ENCODE results near the gene KLHL2.
A peak's percentile ranks its signal among the peaks of the same experiment; 100 is the strongest.

KLHL2 gene

DNA sequence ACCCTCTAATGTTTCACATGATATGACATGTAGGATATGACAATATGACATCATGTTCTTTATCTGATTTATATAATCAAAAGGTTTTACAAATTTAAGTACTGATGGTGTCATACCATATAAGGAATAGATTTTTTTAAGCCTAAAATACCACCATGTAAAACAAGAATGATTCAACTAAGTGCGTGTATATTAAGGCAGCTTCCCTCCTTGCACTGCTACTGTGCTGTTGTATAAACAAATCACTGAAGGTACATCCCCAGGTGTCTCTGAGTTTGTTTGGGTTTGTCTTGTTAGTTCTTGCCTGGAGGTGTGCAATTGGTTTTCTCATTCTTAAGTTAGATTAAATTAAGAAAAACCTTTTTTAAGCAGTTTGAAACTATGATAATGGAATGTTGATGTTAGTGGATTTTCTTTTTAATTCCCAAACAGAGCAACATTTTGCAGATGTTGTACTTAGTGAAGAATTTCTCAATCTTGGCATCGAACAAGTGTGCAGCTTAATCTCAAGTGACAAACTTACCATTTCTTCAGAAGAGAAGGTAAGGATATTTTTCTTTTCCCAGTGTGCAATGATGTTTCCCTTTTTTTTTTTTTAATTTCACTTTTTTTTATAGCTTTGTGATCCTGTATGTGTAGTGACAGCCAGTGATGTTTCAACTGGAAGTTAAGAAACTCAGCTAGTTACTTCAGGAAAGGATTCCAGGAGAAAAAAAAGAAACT lies 86.7 kb downstream of the KLHL2 start:
- no peak for DNase-seq

DNA sequence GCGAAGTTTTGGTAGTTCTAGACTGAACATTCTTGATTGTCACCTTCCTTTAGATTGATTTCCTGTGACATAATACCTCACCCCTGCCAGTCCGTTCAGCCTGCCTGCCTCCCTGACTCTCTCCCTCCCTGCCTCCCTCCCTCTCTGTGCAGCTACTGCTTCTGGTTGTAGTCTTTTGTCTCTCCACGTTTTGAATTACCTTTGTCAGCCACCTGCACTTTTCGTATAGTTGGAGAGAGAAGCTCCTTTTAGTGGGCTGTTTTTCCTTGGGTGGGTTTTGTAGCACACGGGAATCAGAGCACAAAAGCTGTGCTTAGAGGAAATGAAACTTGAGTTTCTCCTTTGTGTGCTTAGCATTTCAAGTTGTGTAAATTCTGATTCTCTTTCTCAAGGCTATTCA lies 87.5 kb downstream of the KLHL2 start:
- no peak for DNase-seq

DNA sequence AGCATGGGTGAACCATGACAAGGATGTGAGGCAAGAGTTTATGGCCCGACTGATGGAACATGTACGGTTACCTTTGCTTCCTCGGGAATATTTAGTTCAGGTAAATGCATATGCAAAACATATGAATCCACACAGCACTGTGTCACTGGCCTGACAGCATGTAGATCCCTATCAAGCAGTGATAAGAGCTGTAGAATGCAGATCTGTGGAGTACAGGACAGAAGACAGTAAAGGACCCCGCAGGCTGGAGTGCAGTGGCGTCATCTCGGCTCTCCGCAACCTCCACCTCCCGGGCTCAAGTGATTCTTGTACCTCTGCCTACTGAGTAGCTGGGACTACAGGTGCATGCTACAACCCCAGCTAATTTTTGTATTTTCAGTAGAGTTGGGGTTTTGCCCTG lies 90.3 kb downstream of the KLHL2 start:
- no peak for DNase-seq

DNA sequence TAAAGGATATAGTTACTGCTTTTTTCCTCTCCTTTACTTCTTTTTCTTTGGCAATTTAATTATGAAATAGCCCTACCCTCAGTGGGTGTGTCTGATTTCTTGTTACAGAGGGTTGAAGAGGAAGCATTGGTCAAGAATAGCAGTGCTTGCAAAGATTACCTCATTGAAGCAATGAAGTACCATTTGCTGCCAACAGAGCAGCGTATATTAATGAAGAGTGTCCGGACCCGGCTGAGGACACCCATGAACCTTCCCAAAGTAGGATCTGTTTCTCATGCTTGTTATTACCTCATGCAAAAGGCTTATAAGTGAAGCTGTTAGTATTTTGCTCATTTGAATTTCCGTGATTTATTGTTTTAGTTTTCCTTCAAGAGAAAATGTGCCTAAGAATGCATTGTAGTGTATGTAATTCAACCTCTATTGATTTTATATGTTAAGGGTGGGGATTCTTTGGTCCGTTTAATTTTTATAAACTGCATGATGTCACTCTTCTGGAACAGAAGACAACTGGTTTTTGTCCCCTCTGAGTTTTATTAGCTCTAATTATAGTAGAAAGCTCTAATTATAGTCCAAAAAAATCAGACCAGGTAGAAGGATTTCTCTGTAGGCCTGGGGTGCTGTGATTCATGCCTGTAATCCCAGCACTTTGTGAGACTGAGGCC lies 92.2 kb downstream of the KLHL2 start:
- no peak for DNase-seq

DNA sequence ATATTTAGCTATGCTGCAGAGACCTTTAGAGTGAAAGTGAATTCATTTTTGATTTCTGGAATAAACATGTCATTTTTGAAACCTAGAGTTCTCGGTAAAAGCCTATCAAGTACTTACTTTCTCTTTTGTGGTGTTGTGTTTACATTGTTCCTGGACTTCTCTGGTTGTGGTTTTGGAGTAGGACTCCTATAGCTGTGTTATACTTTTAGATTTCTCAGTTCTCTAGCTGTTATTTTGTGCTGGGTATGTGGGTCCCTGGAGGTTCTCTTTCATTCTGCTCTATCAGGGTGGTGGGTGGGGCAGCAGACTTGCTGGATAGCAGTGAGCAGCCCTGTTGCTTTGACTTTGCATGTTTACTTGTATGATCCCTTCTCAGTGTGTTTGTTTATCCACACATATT lies 94.5 kb downstream of the KLHL2 start:
- peak; percentile 10 for DNase-seq

DNA sequence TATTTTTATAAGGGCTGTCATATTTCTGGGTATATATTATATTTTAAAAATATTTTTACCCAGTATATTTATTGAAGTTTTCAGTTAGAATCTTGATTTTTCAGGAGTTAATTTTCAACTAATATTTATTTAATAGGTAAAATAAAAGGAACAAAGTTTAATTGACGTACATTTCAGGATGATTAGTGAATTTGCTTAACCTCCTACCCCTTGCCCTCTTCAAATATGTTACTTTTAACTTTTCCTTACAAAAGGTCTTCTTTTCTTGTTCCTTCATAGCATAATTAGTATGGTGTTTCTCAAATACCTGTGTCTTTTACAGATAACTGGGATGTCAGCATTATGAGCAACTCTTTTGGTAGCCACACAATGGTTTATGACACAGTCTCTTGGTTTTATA lies 95.3 kb downstream of the KLHL2 start:
- no peak for DNase-seq

DNA sequence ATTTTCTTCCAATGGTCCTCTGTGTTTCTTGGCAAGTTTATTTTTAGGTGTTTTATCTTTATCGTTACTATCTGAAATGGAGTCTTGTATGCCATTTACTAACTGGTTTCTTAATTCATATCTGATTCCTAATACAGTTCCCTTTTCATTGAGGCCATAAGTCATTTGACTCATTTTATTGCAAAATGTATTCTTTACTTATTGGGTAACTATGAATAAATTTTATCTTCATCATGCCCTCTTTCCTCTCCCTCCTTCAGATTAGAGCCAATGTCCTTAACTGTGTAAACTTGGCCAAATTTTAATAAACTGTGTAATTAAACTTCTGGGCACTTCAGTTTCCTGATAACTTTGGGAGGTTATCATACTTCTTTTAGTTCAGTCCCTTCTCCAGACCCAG lies 100.8 kb downstream of the KLHL2 start:
- DNase-seq = no peak

DNA sequence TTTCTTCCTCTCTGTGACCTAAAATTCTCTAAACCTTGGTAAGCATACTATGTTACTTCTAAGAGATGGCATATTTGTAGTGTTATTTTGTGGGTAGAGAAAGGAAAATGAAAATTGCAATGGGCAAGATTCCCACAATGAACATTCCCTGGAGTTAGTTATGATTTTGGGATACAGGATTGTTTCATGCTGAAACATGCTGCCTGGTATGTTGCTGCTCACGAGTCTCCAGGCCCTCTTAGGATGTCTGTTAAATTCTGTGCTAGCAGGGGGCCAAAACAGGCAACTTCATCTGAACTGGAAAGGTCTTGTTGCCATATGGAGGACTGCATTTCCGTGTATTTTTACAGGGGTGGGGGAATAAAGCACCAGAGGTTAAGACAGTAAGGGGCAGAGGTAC lies 101.2 kb downstream of the KLHL2 start:
- DNase-seq = no peak

DNA sequence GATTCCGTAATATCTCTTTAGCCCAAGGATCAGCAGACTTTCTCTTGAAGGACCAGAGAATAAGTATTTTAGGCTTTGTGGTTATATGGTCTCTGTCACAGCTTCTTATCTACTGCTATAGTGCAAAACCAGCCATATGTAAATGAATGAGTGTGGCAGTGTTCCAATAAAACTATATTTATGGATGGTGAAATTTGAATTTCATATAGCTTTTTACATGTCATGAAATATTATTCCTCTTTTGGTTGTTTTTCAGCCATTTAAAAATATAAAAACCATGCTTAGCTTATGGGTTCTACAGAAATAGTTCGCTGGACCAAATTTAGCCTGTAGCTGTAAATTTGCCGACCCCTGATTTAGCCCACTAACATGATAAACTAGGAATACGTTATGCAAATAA lies 102.1 kb downstream of the KLHL2 start:
- no peak for DNase-seq

DNA sequence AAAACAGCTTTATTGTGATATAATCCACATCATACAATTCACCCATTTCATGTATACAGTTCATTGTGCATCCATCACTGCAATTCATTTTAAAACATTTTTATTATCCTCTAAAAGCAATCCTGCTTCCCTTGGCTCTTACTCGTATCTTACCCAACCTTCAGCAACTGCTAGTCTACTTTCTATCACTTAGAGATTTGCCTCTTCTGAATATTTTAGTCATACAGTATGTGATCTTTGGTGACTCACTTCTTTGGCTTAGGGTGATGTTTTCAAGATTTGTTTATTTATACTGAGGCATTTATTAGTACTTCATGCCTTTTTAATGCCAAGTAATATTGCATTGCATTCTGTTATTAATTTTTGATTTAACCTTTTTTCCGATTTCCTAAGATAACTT lies 105.1 kb downstream of the KLHL2 start:
- DNase-seq = no peak

DNA sequence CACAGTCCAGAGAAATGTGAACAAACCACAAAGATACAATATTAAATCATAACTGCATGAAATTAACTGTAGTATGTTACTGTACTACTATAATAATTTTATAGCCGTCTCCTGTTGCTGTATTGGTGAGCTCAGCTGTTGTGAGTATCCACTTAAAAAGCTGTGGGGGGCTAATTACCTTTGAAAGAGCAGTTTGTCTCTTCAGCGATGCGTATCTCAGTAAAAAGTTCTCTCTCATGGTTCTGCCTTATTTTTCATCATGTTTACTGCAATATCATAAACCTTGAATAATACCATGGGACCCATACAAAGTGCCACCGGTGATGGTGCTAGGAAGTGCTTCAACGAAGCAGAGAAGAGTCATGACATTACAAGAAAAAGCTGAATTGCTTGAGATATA lies 111.7 kb downstream of the KLHL2 start:
- no peak for DNase-seq

DNA sequence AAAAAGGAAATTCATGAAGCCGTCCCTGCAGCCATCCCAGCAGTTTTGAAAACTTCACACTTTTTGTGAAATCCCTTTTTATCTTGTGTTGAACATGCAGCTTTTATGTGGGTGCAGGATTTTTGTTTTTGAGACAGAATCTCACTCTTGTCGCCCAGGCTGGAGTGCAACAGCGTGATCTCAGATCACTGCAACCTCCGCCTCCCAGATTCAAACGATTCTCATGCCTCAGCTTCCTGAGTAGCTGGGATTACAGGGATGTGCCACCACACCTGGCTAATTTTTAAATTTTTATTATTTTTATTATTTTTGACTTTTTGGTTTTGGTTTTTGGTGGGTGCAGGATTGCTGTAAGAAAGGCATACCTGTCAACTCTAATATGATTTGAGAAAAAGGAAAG lies 112.1 kb downstream of the KLHL2 start:
- no peak for DNase-seq

DNA sequence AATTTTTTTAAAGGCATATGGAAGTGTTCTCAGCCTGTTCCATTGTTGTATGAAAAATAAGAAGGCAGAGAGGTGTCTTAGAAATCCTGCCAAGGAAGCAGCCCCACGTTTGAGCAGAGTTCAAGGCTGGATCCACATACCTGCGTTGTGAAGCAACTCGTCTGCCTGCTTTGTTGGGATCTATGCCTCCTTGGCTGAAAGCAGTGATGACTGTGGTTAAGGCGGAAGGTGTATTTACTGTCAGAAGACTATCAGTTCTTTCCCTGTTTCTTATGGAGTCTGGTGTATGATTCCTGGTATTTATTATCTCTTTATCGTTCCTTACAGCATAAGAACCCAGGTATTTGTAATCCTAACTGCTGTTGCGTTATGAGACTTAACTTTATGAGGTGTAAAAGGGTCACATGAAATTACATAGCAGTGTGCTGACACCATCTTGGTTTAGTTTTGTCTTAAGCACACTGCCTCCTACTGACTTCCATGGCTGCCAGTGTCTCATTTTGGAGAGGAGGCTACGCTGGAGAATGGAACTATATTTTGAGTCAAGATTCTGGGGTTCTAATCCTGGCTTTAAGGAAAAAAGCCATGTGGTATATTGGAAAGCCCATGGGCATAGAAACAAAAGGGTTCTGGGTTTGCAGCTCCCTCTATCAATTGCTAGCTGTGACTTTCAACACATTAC lies 117.0 kb downstream of the KLHL2 start:
- DNase-seq = no peak

DNA sequence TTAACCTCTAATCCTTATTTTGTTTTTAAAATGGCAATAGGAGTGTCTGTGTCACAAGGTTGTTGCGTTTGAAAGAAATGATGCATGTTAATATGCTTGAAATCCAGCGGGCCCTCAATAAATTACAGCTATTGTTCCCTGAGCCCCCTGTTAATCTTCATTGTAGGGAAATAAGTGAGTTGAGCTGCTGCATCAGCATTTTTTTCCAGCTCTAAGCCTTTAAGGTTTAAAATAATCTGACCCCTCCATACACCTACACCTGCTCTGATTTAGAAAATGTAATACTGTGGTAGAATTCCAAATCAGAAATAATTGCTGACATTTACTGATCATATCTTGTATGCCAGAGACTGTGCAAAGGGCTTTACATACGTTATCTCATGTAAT lies 117.5 kb downstream of the KLHL2 start:
- DNase-seq = no peak

DNA sequence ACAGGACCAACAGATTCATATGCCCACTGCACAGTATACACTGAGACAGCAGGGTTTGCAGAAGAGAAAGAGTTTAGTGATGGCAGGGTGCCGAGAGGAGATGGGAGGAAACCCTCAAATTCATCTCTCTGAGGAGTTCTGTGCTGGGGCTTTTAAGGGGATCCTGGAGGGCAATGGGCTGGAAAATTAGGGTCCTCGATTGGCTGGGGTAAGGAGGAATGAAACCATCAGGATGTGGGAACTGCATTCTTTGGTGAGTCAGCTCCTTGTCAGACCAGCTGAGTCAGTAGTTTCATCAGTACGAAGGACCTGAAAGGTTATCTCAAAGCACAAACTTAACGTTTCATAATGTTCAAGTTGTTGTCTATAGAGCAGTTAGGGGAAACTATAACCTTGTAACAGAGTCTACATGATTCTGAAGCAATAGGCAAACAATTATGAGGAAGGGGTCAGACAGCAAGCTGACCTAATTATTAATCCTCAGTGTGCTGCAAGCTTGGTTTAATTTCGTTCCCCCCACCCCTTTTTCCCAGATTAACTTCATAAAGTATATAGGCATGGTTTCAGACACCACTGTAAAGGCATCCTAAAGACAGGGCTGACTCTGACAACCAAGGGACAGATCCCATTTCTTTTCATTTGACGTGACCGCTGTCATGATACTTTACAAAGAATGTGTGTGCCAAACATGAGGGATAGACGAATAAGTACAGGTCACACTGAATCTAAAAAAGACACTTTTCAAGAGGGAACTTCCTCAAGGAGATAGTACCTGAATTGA lies 118.6 kb downstream of the KLHL2 start:
- no peak for DNase-seq

DNA sequence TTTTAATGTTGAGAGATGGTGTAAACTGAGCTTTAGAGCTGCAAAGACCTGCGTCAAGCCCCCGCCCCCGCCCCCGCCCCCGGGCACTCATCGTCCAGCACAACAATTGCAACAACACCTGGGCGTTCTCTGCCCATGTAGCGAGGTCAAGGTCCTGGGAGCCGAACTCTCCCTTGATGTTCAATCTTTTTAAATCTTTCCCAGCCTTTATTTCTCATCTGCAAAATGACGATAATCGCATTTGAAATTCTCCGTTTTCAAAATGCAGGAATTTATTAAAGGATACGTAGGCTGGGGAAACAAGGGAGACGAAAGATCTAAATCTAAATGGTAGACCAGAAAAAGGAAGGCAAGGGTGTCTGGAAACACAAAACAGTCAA lies 119.5 kb downstream of the KLHL2 start:
- DNase-seq = no peak

DNA sequence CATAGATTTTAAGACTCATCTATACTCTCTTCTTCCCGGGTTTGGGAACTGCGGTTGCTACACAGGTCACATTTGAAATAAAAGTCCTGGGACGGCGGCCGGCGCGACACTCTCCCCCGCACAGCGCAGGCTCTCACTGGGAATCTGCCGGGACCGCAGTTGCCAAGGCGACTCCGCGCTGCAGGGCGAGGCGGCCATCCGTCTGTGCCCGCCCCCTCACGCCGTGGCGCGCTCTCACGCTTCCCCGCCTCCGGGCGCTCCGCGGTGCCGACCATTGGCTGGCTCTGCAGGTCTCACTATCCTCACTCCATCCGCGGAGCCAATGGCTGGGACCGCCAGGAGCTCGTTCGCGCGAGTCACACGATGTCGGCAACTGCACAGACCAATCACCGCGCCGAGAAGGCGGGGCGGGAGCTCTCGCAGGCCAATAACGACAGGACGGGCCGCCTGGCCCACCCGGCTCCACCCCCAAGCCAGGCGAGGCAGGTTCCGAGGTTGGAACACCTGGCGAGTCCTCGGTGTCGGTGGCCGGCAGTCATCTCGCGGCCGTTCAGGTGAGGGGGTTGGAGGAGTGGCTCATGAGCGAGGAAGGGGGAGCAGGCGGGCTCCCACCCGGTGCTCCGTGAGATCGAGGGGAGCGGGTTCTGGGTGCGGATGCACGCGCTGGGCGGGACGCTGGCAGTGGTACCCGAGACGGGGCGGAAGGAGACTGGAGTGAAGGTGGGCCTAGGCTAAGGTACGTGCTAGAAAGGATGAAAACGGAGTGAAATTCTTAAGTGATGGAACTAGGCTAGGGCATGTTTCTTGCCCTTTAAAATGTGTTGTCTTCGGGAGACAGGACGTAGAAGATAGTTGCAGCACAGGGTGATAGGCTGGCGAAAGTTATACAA lies 120.1 kb downstream of the KLHL2 start, which contains the start of gene MSMO1:
Gene MSMO1, plus strand, starts transcription at position 459 of the 890 bp plus-strand sequence. CDS start 5,702 bp downstream, outside the sequence.
- peak; percentile 75 for DNase-seq

DNA sequence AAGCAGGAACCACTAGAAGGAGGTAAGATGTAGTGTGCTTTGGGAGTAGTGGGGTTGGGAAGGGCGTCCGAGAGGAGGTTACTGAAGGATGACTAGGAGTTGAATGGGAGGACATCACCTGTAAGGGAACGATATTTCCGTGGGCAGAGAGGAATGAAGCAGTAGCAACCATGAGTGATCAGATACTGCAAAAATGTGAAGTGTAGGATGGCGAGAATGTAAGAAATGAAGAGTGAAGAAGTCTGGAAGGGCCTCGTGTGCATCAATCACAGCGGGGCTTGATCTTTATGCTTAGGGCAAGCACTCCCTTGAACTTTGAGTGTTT lies 120.7 kb downstream of the KLHL2 start:
- no peak for DNase-seq

DNA sequence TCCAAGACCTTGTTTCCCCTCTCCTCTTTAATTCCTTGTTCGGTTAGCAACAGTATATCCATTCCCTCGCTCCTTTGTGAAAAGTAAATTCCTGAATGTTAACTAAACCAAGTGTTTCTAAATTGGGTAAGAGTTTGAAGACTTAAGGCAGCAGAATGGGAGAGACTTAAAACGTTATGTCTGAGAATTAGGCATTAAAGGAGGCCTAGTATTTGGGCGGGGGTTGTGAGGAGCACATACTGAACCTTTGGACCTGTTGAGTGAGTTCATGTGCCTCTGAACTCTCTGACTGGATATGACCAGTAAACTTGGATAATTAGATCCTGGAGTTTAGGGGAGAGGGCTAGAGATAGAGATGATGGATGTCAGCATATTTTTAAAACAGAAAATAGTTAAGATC lies 121.3 kb downstream of the KLHL2 start:
- DNase-seq = no peak

DNA sequence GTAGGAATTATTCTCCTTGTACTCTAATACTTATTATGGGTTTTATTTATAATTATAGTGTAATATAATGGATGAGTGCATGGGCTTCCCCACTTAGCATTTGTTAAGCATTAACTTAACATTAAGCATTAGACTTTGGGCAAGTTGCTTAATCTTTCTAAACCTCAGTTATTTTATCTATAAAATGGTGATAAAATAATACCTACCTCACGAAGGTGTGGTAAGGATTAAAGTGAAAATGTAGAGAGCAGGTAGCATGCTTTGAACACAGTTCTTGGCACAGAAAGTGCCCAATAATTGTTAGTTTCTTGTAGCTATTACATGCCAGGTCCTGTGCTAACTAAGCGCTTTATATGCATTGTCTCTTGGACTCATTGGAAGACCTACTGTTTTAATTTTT lies 122.7 kb downstream of the KLHL2 start:
- DNase-seq = no peak

DNA sequence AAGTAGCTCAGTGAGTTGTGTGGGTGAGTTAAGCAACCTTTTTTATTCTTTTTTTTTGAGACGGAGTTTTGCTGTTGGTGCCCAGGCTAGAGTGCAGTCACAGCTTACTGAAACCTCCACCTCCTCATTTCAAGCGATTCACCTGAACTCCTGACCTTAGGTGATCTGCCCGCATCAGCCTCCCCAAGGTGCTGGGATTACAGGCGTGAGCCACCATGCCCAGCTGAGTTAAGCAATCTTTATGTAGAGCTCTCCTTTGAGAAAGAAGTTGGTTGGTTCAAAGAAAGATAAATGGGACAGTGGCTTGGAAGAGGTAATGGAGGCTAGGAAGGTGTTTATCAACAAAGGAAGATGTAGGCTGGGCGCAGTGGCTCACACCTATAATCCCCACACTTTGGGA lies 123.3 kb downstream of the KLHL2 start:
- DNase-seq = no peak

DNA sequence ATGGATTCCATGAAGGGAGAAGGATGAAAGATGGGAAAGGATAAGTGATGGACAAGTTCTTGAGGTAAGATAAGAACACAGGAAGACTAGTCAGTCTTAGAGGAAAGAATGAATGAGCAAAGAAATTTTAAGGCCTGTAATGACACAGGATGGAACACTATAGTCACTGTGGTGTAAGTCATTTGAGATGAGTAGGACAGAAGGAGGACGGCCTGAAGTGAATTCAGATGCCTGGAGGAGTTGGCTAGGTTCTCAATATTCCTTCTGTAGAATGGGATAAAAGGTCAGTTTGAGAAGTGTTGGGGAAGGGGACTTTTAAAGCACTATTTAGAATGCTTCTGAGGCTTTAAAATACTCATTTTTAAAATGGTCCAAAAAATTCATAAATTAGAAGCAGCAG lies 124.0 kb downstream of the KLHL2 start:
- no peak for DNase-seq

DNA sequence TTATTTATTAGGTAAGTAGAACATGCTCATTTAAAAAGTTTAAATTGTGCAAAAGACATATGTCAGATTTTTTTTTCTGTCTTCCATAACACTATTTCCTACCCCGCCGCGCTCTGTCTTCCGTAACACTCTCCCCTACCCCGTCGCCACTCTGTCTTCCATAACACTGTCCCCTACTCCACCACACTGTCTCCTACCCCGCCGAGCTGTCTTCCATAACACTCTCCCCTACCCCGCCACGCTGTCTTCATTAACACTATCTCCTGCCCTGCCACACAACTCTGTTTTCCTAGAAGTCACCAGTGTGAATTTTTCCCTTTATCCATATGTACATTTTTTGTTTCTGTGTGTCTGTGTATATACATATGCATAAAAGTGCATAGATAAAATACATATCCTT lies 124.5 kb downstream of the KLHL2 start:
- no peak for DNase-seq

Measured in NCI-H2029 treated with DMSO at 0.1 percent for 48 hours (cell line).